Purkinje cell (primary cell): Measurements from ENCODE around the gene MYOZ1. TPM values are rescaled to one million over a fixed set of nuclear protein-coding genes. Genes with fewer than 3 reads are reported as not detected.

Experiments used
- polyA plus RNA-seq: library from polyadenylated mRNA; unstranded; fragments of >200 nt; fragmentation: Nextera tagmentation; gene quantifications from 2 replicates; pipeline ENCODE4 v1.2.1, GENCODE V29; 2014

Gene MYOZ1, protein sequence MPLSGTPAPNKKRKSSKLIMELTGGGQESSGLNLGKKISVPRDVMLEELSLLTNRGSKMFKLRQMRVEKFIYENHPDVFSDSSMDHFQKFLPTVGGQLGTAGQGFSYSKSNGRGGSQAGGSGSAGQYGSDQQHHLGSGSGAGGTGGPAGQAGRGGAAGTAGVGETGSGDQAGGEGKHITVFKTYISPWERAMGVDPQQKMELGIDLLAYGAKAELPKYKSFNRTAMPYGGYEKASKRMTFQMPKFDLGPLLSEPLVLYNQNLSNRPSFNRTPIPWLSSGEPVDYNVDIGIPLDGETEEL
- not detected in 2 replicates for polyA plus RNA-seq

DNA sequence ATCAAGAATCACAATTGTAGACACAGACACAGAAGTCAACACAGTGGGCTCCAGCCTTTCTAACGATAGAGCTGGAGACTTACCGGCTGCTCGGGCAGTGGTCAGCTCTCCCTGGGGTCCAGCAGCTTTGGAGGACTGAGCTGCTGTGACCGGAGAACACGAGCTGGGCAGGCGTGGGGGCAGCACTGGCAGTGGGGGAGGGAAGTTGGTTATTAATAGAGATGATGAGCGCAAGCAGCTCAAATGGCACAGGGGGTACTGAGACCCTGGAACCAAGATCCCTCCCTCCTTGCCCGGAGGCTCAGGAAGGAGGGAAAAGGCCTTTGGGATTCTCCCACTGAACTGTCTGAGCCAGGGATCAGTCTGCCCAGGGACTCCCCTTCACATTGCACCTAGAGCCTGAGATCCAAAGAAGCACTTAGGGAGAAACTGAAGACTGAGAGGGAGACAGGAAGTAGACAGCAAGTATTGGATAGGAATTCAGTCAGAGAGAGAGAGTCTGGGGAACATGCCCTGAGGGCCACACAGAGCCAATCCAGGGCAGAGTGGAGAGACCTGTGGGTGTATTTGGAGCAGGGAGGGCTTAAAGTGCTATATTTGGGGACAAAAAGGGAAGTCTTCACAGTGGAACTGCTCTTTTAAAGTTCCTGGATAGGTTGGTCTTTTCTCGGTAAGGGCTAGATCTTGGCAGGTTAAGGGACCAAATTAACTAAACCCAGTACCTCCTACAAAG is at the start of gene MYOZ1:
MYOZ1 (minus strand) TSS at position 147 of the 733 bp plus-strand sequence. CDS start 1,457 bp downstream, outside the sequence.

GRCh38 chr10:73655990-73656298 is 14.7 kb upstream of the MYOZ1 start, which contains the start of gene SYNPO2L:
SYNPO2L (minus strand) TSS chr10:73656029; CDS start chr10:73655922, 107 bp downstream.

GRCh38 chr10:73590881-73591799 is 50.1 kb downstream of the MYOZ1 start, which contains the start of gene USP54:
USP54 (minus strand) TSS chr10:73591342; CDS start chr10:73575658, 15,684 bp downstream.

Other genes with a start within 250 kb of the MYOZ1 start
- 126 and 140 TPM in 2 replicates for gene ANXA7, start 227.4 kb downstream of the MYOZ1 start, polyA plus RNA-seq
- gene MSS51, start 207.9 kb downstream of the MYOZ1 start, polyA plus RNA-seq = 0.20 and 0.36 TPM in 2 replicates
- 163 and 177 TPM in 2 replicates for gene PPP3CB, start 145.4 kb downstream of the MYOZ1 start, polyA plus RNA-seq
- 4.4 and 7.7 TPM in 2 replicates for gene USP54, start 50.1 kb downstream of the MYOZ1 start, polyA plus RNA-seq
- not detected in 2 replicates for gene SYNPO2L, start 14.6 kb upstream of the MYOZ1 start, polyA plus RNA-seq
- gene AGAP5, start 56.6 kb upstream of the MYOZ1 start, polyA plus RNA-seq = 0.27 and 2.5 TPM in 2 replicates
- 10.0 and 14.2 TPM in 2 replicates for gene SEC24C, start 102.9 kb upstream of the MYOZ1 start, polyA plus RNA-seq
- 107 and 110 TPM in 2 replicates for gene CHCHD1, start 140.6 kb upstream of the MYOZ1 start, polyA plus RNA-seq
- gene ZSWIM8, start 144.1 kb upstream of the MYOZ1 start, polyA plus RNA-seq = 20.9 and 29.9 TPM in 2 replicates
- gene NDST2, start 170.1 kb upstream of the MYOZ1 start, polyA plus RNA-seq = 1.5 and 1.8 TPM in 2 replicates
- gene CAMK2G, start 233.1 kb upstream of the MYOZ1 start, polyA plus RNA-seq = 3.8 and 24.9 TPM in 2 replicates